ENCODE data around the gene CST5.
"Not testable (repeated sequence)": the region's sequence is repeated elsewhere in the genome, so short reads cannot be mapped to it uniquely, and the experiment has no call there.

The CST5 gene

GRCh38 chr20:23884136-23884770, 4.7 kb upstream of the CST5 start:
- H3K4me3 ChIP-seq (ENCODE audit: low read length) = no peak overlapping the region
- H3K4me1 ChIP-seq (ENCODE audit: control insufficient read depth, low read depth, low read length) = no peaks in the 10 kb centered on the region
- H3K9ac ChIP-seq (ENCODE audit: low read length) = no peak overlapping the region
- no peaks in the 10 kb centered on the region for H3K9me3 ChIP-seq (ENCODE audit: control insufficient read depth, low read depth, low read length)
- H3K36me3 ChIP-seq (ENCODE audit: control insufficient read depth, low read depth, low read length) = no peaks in the 10 kb centered on the region
- H3K27ac ChIP-seq (ENCODE audit: low read length) = no peak overlapping the region
- no peaks in the 10 kb centered on the region for H3K27me3 ChIP-seq (ENCODE audit: control insufficient read depth, insufficient read depth, low read length)

GRCh38 chr20:23881371-23881770, 1.8 kb upstream of the CST5 start:
- Histone ChIP-seq H3K4me1 (ENCODE audit: control insufficient read depth, low read depth, low read length) (no peaks in the 10 kb centered on the region), H3K27ac (ENCODE audit: low read length) (no peak overlapping the region), H3K4me3 (ENCODE audit: low read length) (no peak overlapping the region), H3K9ac (ENCODE audit: low read length) (no peak overlapping the region), H3K36me3 (ENCODE audit: control insufficient read depth, low read depth, low read length) (no peaks in the 10 kb centered on the region), H3K27me3 (ENCODE audit: control insufficient read depth, insufficient read depth, low read length) (no peaks in the 10 kb centered on the region), H3K9me3 (ENCODE audit: control insufficient read depth, low read depth, low read length) (no peaks in the 10 kb centered on the region)

GRCh38 chr20:23880417-23880816, 869 bp upstream of the CST5 start:
- Histone ChIP-seq H3K4me1 (ENCODE audit: control insufficient read depth, low read depth, low read length) (no peaks in the 10 kb centered on the region), H3K27ac (ENCODE audit: low read length) (no peak overlapping the region), H3K9me3 (ENCODE audit: control insufficient read depth, low read depth, low read length) (no peaks in the 10 kb centered on the region)

GRCh38 chr20:23879811-23880374, 345 bp upstream of the CST5 start:
- H3K36me3 ChIP-seq (ENCODE audit: control insufficient read depth, low read depth, low read length) = no peaks in the 10 kb centered on the region
- no peak overlapping the region for H3K9ac ChIP-seq (ENCODE audit: low read length)
- no peaks in the 10 kb centered on the region for H3K27me3 ChIP-seq (ENCODE audit: control insufficient read depth, insufficient read depth, low read length)
- H3K4me3 ChIP-seq (ENCODE audit: low read length) = no peak overlapping the region
- no peak overlapping the region for H3K27ac ChIP-seq (ENCODE audit: low read length)
- no peaks in the 10 kb centered on the region for H3K4me1 ChIP-seq (ENCODE audit: control insufficient read depth, low read depth, low read length)
- no peaks in the 10 kb centered on the region for H3K9me3 ChIP-seq (ENCODE audit: control insufficient read depth, low read depth, low read length)

More at GRCh38 chr20:23880417-23880816, 869 bp upstream of the CST5 start:
- Histone ChIP-seq H3K4me3 (ENCODE audit: low read length) (no peak overlapping the region), H3K27me3 (ENCODE audit: control insufficient read depth, insufficient read depth, low read length) (no peaks in the 10 kb centered on the region), H3K36me3 (ENCODE audit: control insufficient read depth, low read depth, low read length) (no peaks in the 10 kb centered on the region), H3K9ac (ENCODE audit: low read length) (no peak overlapping the region)

GRCh38 chr20:23878787-23879186, 761 bp downstream of the CST5 start:
- Histone ChIP-seq H3K9me3 (ENCODE audit: control insufficient read depth, low read depth, low read length) (no peaks in the 10 kb centered on the region), H3K9ac (ENCODE audit: low read length) (no peak overlapping the region), H3K4me3 (ENCODE audit: low read length) (no peak overlapping the region), H3K27me3 (ENCODE audit: control insufficient read depth, insufficient read depth, low read length) (no peaks in the 10 kb centered on the region), H3K27ac (ENCODE audit: low read length) (no peak overlapping the region), H3K4me1 (ENCODE audit: control insufficient read depth, low read depth, low read length) (no peaks in the 10 kb centered on the region), H3K36me3 (ENCODE audit: control insufficient read depth, low read depth, low read length) (no peaks in the 10 kb centered on the region)

- not testable (repeated sequence) for H3K27me3 ChIP-seq (ENCODE audit: control insufficient read depth, insufficient read depth, low read length); H3K27ac ChIP-seq (ENCODE audit: low read length); H3K9ac ChIP-seq (ENCODE audit: low read length); H3K36me3 ChIP-seq (ENCODE audit: control insufficient read depth, low read depth, low read length); H3K4me3 ChIP-seq (ENCODE audit: low read length); H3K9me3 ChIP-seq (ENCODE audit: control insufficient read depth, low read depth, low read length); H3K4me1 ChIP-seq (ENCODE audit: control insufficient read depth, low read depth, low read length)
These were observed 1.5 kb downstream of the CST5 start for GRCh38 chr20:23878016-23878542.

- H3K36me3 ChIP-seq (ENCODE audit: control insufficient read depth, low read depth, low read length) = no peaks in the 10 kb centered on the region
- H3K9ac ChIP-seq (ENCODE audit: low read length) = no peak overlapping the region
- no peaks in the 10 kb centered on the region for H3K27me3 ChIP-seq (ENCODE audit: control insufficient read depth, insufficient read depth, low read length)
- no peaks in the 10 kb centered on the region for H3K4me1 ChIP-seq (ENCODE audit: control insufficient read depth, low read depth, low read length)
- no peak overlapping the region for H3K4me3 ChIP-seq (ENCODE audit: low read length)
- no peaks in the 10 kb centered on the region for H3K9me3 ChIP-seq (ENCODE audit: control insufficient read depth, low read depth, low read length)
- H3K27ac ChIP-seq (ENCODE audit: low read length) = no peak overlapping the region
These were observed 2.0 kb downstream of the CST5 start for GRCh38 chr20:23877524-23877923.

- H3K27me3 ChIP-seq (ENCODE audit: control insufficient read depth, insufficient read depth, low read length) = no peaks in the 10 kb centered on the region
- no peak overlapping the region for H3K9ac ChIP-seq (ENCODE audit: low read length)
- no peak overlapping the region for H3K27ac ChIP-seq (ENCODE audit: low read length)
- H3K36me3 ChIP-seq (ENCODE audit: control insufficient read depth, low read depth, low read length) = no peaks in the 10 kb centered on the region
- no peaks in the 10 kb centered on the region for H3K9me3 ChIP-seq (ENCODE audit: control insufficient read depth, low read depth, low read length)
- H3K4me3 ChIP-seq (ENCODE audit: low read length) = no peak overlapping the region
- peaks cover 9% of the 10 kb centered on the region for H3K4me1 ChIP-seq (ENCODE audit: control insufficient read depth, low read depth, low read length)
These were observed 3.8 kb downstream of the CST5 start for GRCh38 chr20:23875606-23876237.

- Histone ChIP-seq H3K4me1 (ENCODE audit: control insufficient read depth, low read depth, low read length) (peaks cover 19% of the 10 kb centered on the region), H3K4me3 (ENCODE audit: low read length) (no peak overlapping the region), H3K27me3 (ENCODE audit: control insufficient read depth, insufficient read depth, low read length) (no peaks in the 10 kb centered on the region), H3K9ac (ENCODE audit: low read length) (no peak overlapping the region), H3K36me3 (ENCODE audit: control insufficient read depth, low read depth, low read length) (no peaks in the 10 kb centered on the region), H3K9me3 (ENCODE audit: control insufficient read depth, low read depth, low read length) (no peaks in the 10 kb centered on the region), H3K27ac (ENCODE audit: low read length) (no peak overlapping the region)
These were observed 4.8 kb downstream of the CST5 start for GRCh38 chr20:23874747-23875146.

- no peaks in the 10 kb centered on the region for H3K36me3 ChIP-seq (ENCODE audit: control insufficient read depth, low read depth, low read length)
- peaks cover 32% of the 10 kb centered on the region for H3K4me1 ChIP-seq (ENCODE audit: control insufficient read depth, low read depth, low read length)
- H3K9ac ChIP-seq (ENCODE audit: low read length) = no peak overlapping the region
- no peaks in the 10 kb centered on the region for H3K27me3 ChIP-seq (ENCODE audit: control insufficient read depth, insufficient read depth, low read length)
- no peak overlapping the region for H3K27ac ChIP-seq (ENCODE audit: low read length)
- no peak overlapping the region for H3K4me3 ChIP-seq (ENCODE audit: low read length)
- no peaks in the 10 kb centered on the region for H3K9me3 ChIP-seq (ENCODE audit: control insufficient read depth, low read depth, low read length)
These were observed 6.1 kb downstream of the CST5 start for GRCh38 chr20:23873370-23874015.

GRCh38 chr20:23872065-23872464, 7.5 kb downstream of the CST5 start:
- Histone ChIP-seq H3K27me3 (ENCODE audit: control insufficient read depth, insufficient read depth, low read length) (no peaks in the 10 kb centered on the region), H3K36me3 (ENCODE audit: control insufficient read depth, low read depth, low read length) (no peaks in the 10 kb centered on the region), H3K4me1 (ENCODE audit: control insufficient read depth, low read depth, low read length) (peaks cover 41% of the 10 kb centered on the region), H3K27ac (ENCODE audit: low read length) (no peak overlapping the region), H3K9ac (ENCODE audit: low read length) (no peak overlapping the region), H3K9me3 (ENCODE audit: control insufficient read depth, low read depth, low read length) (no peaks in the 10 kb centered on the region), H3K4me3 (ENCODE audit: low read length) (no peak overlapping the region)
